Endothelial cell of umbilical vein (primary cell): ENCODE measurements around the gene MGLL. TPM values are rescaled to one million over a fixed set of nuclear protein-coding genes. Genes with fewer than 3 reads are reported as not detected.

Experiments
- BruUV-seq: library from RNA; stranded (reverse); fragments of 400-500 nt; replicated peaks from 2 replicates; lab custom pipeline; 2021; lab: Mats Ljungman, UMichigan
- CTCF ChIA-PET: fragments of 300-600, 350-600 bp; sonication (Branson Sonifier 250); formaldehyde crosslinking; loops from one replicate; lab custom pipeline; 2021; ENCODE audit warnings: antibody characterized with exemption, inconsistent platforms; lab: Charles Lee
- POLR2A ChIA-PET: fragments of 300-600, 350-600 bp; sonication (Branson Sonifier 250); formaldehyde crosslinking; loops from one replicate; lab custom pipeline; 2021; ENCODE audit warnings: antibody characterized with exemption, inconsistent platforms; lab: Charles Lee
- DNase-seq: peaks from one replicate; pipeline ENCODE4 v3.0.0-alpha.2; 2011; ENCODE audit warnings: low read depth, low spot score
- FAIRE-seq: peaks from 2 replicates; lab custom pipeline; 2011; peaks lifted over from hg19 to GRCh38; lab: Jason Lieb, UNC
- H2AFZ ChIP-seq: 2 replicates; pipeline ENCODE4 v1.6.0; 2012; ENCODE audit warnings: low read depth, low read length, control low read depth, inconsistent platforms
- H3K27ac ChIP-seq: 2 replicates; pipeline ENCODE4 v1.5.1; 2011; ENCODE audit warnings: low read depth, mild to moderate bottlenecking, control low read depth, low read length, moderate library complexity; ENCODE audit not compliant: insufficient read depth
- H3K27me3 ChIP-seq, 2 experiments: 2 replicates each; pipeline versions ENCODE4 v1.6.0 to v1.6.1; 2011; ENCODE audit warnings: low read length in 2 of 2, mixed read lengths in 1 of 2; ENCODE audit not compliant: control insufficient read depth in 2 of 2, insufficient read depth in 2 of 2
- H3K36me3 ChIP-seq, 2 experiments: 2 replicates in 1 of 2; 3 replicates in 1 of 2; pipeline ENCODE4 v1.5.1; 2011; ENCODE audit warnings: low read length in 2 of 2, mild to moderate bottlenecking in 1 of 2, moderate library complexity in 1 of 2; ENCODE audit not compliant: control insufficient read depth in 2 of 2, insufficient read depth in 2 of 2; ENCODE audit errors: extremely low read depth in 1 of 2
- H3K4me1 ChIP-seq: 3 replicates; pipeline ENCODE4 v1.5.1; 2011; ENCODE audit warnings: mild to moderate bottlenecking, low read length; ENCODE audit not compliant: control insufficient read depth, insufficient read depth; ENCODE audit errors: extremely low read depth
- H3K4me2 ChIP-seq: 2 replicates; pipeline ENCODE4 v1.6.1; 2011; ENCODE audit warnings: low read length, control low read depth, mixed read lengths; ENCODE audit not compliant: insufficient read depth
- H3K4me3 ChIP-seq, 3 experiments: fragments of 200-600 bp in 1 of 3; sonication (generic), shearing (Covaris generic) in 1 of 3; replicated peaks in 1 of 3; 2 replicates each; pipeline ENCODE4 v1.5.1; 2011 to 2016; ENCODE audit warnings: control low read depth in 3 of 3, low read length in 3 of 3, mild to moderate bottlenecking in 2 of 3, inconsistent platforms in 1 of 3, low read depth in 1 of 3, moderate library complexity in 1 of 3; ENCODE audit not compliant: insufficient read depth in 1 of 3
- H3K79me2 ChIP-seq: 2 replicates; pipeline ENCODE4 v1.6.0; 2012; ENCODE audit warnings: low read length, inconsistent platforms; ENCODE audit not compliant: control insufficient read depth, insufficient read depth
- H3K9ac ChIP-seq: replicated peaks from 2 replicates; pipeline ENCODE3; 2011; ENCODE audit warnings: low read length, control low read depth; ENCODE audit not compliant: insufficient read depth; ENCODE audit errors: extremely low read depth
- H3K9me1 ChIP-seq: replicated peaks from 3 replicates; pipeline ENCODE4 v1.6.0; 2011; ENCODE audit warnings: mild to moderate bottlenecking, low read length; ENCODE audit not compliant: control insufficient read depth, insufficient read depth; ENCODE audit errors: extremely low read depth
- H3K9me3 ChIP-seq: replicated peaks from 2 replicates; pipeline ENCODE4 v1.5.1; 2012; ENCODE audit warnings: low read length, inconsistent platforms; ENCODE audit not compliant: control insufficient read depth, insufficient read depth
- H4K20me1 ChIP-seq: replicated peaks from 2 replicates; pipeline ENCODE3; 2011; ENCODE audit warnings: mild to moderate bottlenecking, low read length; ENCODE audit not compliant: control insufficient read depth, insufficient read depth; ENCODE audit errors: extremely low read depth
- CTCF ChIP-seq, 2 donors: IDR thresholded peaks; 1 replicate in 1 of 2; 2 replicates in 1 of 2; pipeline ENCODE4 v1.5.1; 2011; ENCODE audit warnings: low read length in 2 of 2, mild to moderate bottlenecking in 2 of 2, moderate library complexity in 2 of 2, control low read depth in 1 of 2, inconsistent platforms in 1 of 2, low read depth in 1 of 2; ENCODE audit not compliant: insufficient read depth in 1 of 2; ENCODE audit errors: extremely low read depth in 1 of 2
- EZH2 ChIP-seq: IDR thresholded peaks from 2 replicates; pipeline ENCODE4 v1.6.1; 2012; ENCODE audit warnings: borderline replicate concordance, low read depth, mild to moderate bottlenecking, moderate library complexity, low read length, inconsistent platforms; ENCODE audit not compliant: severe bottlenecking
- FOS ChIP-seq: IDR thresholded peaks from 2 replicates; pipeline ENCODE4 v1.6.1; 2011; ENCODE audit warnings: mild to moderate bottlenecking, low read length, moderate library complexity, borderline replicate concordance; ENCODE audit not compliant: insufficient read depth
- GATA2 ChIP-seq: IDR thresholded peaks from 2 replicates; pipeline ENCODE4 v1.7.0; 2011; ENCODE audit warnings: low read depth, mild to moderate bottlenecking, moderate library complexity, mixed read lengths, low read length; ENCODE audit not compliant: insufficient read length, insufficient read depth
- JUN ChIP-seq: IDR thresholded peaks from 2 replicates; pipeline ENCODE4 v1.6.1; 2011; ENCODE audit warnings: borderline replicate concordance, low read depth; ENCODE audit not compliant: insufficient read length, insufficient read depth
- MAX ChIP-seq: IDR thresholded peaks from 2 replicates; pipeline ENCODE4 v1.6.1; 2011; ENCODE audit not compliant: insufficient read depth, insufficient read length
- MYC ChIP-seq: IDR thresholded peaks from one replicate; pipeline ENCODE4 v1.6.1; 2011; ENCODE audit warnings: mild to moderate bottlenecking, low read depth, low read length
- POLR2A ChIP-seq: IDR thresholded peaks from 2 replicates; pipeline ENCODE4 v1.6.1; 2012; ENCODE audit warnings: low read depth, mild to moderate bottlenecking, control low read depth, low read length
- POLR2AphosphoS5 ChIP-seq: IDR thresholded peaks from 2 replicates; pipeline ENCODE4 v1.6.1; 2012; ENCODE audit warnings: low read depth, mild to moderate bottlenecking, control low read depth, low read length, moderate library complexity; ENCODE audit not compliant: insufficient read depth
- dilution Hi-C: fragments of 300-500 bp; cut with MboI; formaldehyde crosslinking; loops from one replicate; pipeline ENCODE4 v1.15.0; 2019; ENCODE audit warnings: low sequenced_read_pairs; ENCODE audit not compliant: extremely low pct_ligation_motif_present
- intact Hi-C: fragments of 100-400 bp; cut with micrococcal nuclease; formaldehyde crosslinking; loops from one replicate; pipeline ENCODE4 v1.10.0; 2022
- polyA plus RNA-seq, 4 experiments: library from polyadenylated mRNA; depleted of rRNA in 3 of 4; stranded (reverse) in 3 of 4; unstranded in 1 of 4; fragments of >200 nt; gene quantifications; 2 replicates each; pipeline versions ENCODE4 v1.2.1 to v1.2.3, GENCODE V29; 2011 to 2012; ENCODE audit warnings: missing spikeins in 1 of 4
- total RNA-seq: library from RNA; stranded (reverse); gene quantifications from 2 replicates; pipeline ENCODE4 v1.2.3, GENCODE V29; 2021

MGLL gene
- total and polyA plus RNA-seq, 2 donors (not counting 3 experiments of a cell fraction or from before 2014, with no cell fraction given), result 30.7 to 60.2 TPM

GRCh38 chr3:127786353-127787070 lies 35.8 kb downstream of the MGLL start:
- CTCF ChIA-PET, result no interaction called here

More at GRCh38 chr3:127786353-127787070, 35.8 kb downstream of the MGLL start:
- Histone ChIP-seq H3K27me3 (no peaks in the 10 kb centered on the region), H3K4me3 (no peak overlapping the region), H3K79me2 (peaks cover 11% of the 10 kb centered on the region), H3K9me3 (no peaks in the 10 kb centered on the region), H3K27ac (no peak overlapping the region), H3K9me1 (no peaks in the 10 kb centered on the region), H4K20me1 (no peaks in the 10 kb centered on the region), H3K4me2 (no peak overlapping the region), H3K36me3 (no peaks in the 10 kb centered on the region), H3K4me1 (no peaks in the 10 kb centered on the region), H3K9ac (no peak overlapping the region), H2AFZ (no peak overlapping the region)
- no peak for TF ChIP-seq FOS
- TF ChIP-seq MYC, result no peak
- TF ChIP-seq CTCF (IDR thresholded peaks at IDR 0.05; ENCODE audit: extremely low read depth in 1 of 2, insufficient read depth in 1 of 2, low read depth in 1 of 2, low read length in 2 of 2), result no peak
- TF ChIP-seq MAX, result no peak
- TF ChIP-seq POLR2AphosphoS5, result no peak
- no peak for TF ChIP-seq GATA2
- TF ChIP-seq POLR2A, result no peak
- no peak for TF ChIP-seq EZH2
- TF ChIP-seq JUN, result no peak
- intact Hi-C loops, result no loop called here
- dilution Hi-C loops, result no loop called here
- FAIRE-seq (no peak), DNase-seq (no peak)
- no TSS peak for BruUV-seq
- POLR2A ChIA-PET, result no interaction called here
